Daoy (cell line): ENCODE data around the gene AGTRAP. TPM values are rescaled to one million over a fixed set of nuclear protein-coding genes. Genes with fewer than 3 reads are reported as not detected.

Source experiments
- DNase-seq: peaks from one replicate; pipeline ENCODE4 v3.0.0-alpha.2; 2015; ENCODE audit warnings: low read depth
- total RNA-seq: library from RNA; depleted of rRNA; stranded (reverse); fragments of >200 nt; shearing (Covaris generic); gene quantifications from 2 replicates; pipeline ENCODE4 v1.2.3, GENCODE V29; 2014

The AGTRAP gene
- total RNA-seq, 1 experiment from 2014 or later = 42.9 TPM

DNA sequence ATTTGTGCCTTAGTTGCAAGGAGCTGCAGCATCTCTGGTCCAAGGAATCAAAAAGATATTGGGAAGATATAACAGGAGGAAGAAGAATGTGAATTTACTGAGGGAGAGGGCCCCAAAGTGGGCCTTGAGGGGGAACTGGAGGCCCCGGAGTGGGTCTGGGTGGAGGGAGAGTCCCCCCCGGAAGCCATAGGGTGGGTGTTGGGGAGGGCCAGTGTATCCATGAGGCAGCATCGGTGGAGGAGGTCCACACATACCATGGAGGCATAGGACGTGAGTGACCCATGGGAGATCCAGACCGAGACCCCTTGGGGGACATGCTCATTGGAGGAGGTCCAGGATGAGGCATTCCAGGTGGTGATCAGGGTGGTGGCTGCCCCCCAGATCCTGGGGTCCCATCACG, 25.3 kb downstream of the AGTRAP start:
- no peak for DNase-seq

DNA sequence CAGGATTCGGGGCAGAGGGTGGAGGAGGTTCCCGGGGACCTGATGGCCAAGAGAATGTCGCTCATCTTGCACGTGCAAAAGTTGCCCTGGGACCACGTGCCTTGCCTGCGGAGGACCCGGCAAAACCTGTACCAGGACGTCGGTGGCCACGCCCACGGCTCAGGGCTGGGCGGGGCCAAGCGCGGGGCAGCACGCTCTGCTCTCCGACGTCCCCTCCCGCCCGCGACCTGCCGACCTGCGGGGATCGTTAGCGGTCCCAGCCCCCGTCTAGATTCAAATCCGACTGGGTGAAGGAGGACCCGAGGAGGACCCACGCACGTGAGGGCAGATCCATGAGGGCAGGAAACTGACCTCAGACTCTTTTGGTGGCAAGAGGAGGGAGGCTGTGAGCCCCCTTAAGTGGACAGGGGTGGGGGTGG, 26.1 kb downstream of the AGTRAP start, which contains the start of gene C1orf167:
Gene C1orf167 (plus strand): TSS at position 206 of the 419 bp plus-strand sequence. CDS start 2,208 bp downstream, outside the sequence.
- DNase-seq = no peak

DNA sequence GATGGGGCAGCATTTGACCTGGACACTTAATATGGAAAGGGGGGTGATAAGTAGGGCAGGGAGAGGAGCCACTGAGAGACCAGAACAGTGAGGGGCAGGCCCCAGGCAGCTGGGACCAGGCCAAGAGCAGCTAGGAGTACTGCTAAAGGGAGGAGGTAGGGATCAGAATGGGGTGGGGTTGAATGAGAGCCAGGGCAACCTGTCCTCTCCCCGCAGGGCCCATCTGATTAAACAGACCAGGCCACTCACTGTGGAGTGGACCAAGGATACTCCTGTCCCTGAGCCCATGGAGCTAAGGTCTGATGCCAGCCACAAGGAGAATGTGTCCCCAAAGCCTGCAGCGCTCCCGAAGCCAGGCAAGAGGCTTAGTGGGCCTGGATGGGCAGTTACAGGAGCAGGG, 28.2 kb downstream of the AGTRAP start:
- DNase-seq = no peak

DNA sequence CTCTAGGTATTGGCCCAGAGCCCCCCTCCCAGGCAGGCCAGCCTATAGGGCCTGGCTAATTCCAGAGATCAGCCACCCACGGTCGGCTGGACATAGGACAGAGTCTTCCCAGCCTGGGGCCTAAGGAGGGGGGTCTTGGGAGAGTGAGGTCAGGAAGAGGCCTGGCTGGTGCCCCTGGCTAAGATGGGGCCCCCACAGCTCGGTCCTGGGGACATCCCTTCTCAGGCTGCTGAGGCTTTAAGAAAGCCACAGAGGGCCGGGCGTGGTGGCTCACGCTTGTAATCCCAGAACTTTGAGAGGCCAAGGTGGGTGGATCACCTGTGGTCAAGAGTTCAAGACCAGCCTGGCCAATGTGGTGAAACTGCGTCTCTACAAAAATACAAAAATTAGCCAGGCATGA, 28.6 kb downstream of the AGTRAP start:
- DNase-seq = no peak

DNA sequence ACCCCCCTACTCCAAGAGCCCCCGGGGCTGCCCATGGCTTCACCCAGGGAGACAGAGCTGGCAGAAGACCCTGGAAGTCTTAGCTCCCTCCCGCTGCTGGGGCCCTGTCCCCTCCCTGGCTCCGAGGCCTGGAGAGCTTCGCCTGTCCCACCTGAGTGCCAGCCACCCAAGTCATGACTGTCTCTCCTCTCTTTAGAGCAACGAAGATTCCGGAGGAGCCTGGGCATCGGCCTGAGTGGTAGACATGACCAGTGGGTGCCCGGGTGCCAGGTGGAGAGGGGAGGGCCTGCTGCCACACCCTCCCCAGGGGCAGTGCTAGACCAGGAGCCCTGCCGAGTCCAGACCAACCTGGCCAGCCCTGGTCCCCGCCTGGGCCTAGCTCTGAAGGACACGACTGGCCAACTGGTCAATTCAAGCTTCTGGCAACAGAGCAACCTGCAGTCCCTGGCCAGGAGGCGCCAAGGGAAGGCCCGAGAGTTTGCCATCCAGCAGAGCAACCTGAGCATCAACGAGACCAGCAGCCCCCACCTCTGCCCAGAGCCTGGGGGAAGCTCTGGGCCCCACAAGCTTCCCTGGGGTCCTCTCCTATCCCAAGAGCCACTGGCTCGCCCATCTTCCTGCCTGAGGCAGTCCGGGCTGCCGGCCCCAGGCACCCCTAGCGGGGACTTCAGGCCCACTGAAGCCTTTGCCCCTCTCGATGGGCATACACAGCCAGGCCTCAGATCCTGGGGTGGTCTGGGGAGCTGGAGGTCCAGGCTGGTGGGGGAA, 29.9 kb downstream of the AGTRAP start:
- no peak for DNase-seq

DNA sequence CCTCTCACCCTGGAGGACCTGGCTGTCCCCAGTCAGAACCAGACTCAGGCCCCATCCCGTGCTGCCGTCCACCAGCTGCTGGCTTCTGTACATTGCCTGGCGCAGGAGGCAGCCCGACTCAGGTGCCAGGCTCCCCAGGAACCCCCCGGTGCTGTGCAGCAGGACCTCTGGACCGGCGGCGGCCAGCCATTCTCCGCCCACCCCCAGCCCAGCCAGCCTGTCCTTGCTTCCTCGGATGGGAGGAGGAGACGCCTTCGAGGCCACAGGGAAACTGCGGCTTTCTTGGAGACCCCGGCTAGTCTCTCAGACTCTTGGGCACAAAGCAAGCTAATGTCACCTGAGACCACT, 30.5 kb downstream of the AGTRAP start:
- no peak for DNase-seq

DNA sequence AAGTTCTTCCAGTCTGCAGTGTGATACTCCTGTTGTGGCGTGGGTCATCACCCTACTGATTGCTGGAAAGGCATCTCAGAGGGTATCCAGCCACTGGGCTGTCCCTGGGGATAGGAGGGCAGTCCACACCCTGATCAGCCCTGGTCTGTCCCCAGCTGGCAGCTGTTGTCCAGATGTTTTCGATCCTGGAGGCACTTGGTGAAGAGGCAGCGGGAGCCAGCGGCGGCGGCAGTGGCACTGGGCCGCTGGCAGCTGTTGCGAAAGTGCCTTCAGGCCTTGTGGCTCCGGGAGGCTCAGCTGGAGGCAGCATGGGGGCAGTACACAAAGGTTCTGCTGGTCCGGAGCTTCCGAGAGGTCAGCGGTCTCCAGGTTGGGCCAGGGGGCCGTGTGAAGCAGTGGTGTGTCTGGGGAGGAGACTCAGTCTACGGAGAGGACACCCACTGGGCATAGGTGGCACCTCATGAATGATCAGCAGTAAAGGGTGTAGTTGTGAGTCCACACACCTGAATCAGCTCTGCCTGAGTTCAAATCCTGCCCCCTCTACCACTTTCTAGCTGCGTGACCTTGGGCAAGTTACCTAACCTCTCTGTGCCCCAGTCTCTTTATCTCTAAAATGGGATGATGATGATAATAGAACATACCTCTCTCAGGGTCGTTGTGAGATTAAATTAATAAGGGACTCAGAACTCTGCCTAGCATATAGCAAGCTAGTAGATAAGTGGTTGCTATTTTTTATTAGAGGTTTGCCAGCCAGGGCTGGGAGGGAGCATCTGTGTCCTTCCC, 32.2 kb downstream of the AGTRAP start:
- DNase-seq = no peak

DNA sequence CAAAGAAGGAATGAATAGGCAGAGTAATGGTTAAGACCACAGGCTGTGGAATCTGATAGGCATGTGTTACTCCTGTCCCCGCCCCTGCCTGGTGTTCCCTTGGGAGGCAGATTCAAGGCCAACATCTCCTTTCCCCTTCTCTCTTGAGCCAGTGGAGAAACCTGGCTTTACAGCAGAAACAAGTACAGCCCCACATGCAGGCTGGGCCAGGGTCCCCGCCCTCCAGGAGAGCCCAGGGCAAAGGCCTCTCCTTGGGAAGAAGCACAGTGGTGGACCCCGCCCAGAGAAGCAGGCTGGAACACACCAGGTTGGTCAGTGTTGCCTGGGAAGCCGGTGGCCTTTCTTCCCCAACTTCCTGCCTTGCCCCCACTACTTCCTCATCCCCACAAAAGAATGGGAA, 32.9 kb downstream of the AGTRAP start:
- DNase-seq = no peak

DNA sequence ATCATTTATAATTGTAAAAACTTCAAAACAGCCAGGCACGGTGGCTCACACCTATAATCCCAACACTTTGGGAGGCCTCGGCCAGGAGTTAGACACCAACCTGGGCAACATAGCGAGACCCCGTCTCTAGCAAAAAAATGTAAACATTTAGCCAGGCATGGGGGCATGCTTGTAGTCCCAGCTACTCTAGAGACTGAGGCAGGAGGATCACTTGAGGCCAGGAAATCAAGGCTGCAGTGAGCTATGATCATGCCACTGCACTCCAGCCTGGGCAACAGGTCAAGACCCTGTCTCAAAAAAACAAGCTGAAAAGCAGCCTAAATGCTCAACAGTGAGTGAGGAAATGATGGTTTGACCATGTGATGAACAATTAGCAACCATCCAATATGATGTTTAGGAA, 33.3 kb downstream of the AGTRAP start:
- no peak for DNase-seq

DNA sequence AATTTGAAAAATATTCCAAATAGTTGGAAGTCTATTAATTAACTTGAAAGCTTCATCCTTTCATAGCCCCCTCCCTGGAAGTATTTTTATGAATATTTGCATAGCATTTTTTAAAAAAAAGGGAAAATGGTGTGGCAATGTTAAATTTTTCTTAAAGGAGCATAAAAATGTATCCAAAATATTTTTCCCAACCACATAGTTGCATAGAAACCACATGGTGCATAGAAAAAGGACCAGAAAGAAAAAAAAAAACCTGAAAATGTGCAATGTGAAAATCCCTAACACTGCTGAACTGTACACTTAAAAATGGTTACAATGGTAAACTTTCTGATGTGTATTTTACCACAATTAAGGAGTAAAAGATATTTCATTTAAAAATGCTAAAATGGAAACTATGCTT, 34.1 kb downstream of the AGTRAP start:
- no peak for DNase-seq

DNA sequence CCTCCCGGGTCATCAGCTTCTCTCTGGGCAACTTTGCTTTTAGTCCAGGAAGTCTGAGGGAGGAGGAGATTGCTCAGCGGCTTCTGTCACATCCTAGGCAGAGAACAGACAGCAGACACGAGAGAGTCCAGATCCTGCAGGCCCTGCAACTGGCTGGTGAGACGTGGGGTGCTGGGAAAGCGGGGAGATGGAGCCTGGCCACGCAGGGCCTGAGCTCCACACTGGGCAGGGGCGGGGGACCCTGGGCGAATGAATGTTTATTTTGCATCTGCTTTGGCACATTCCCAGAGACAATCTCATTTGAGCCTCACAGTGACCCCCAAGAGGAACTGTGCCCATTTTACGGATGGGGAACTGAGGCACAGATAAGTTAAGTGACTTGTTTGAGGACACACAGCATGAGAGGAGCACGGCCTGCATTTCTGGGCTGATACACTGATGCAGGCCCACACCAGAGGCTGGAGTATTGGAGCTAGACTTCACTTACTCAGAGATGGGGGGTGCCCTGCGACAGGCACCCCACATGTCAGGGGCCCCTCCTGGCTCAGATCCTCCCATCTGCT, 35.6 kb downstream of the AGTRAP start:
- no peak for DNase-seq

DNA sequence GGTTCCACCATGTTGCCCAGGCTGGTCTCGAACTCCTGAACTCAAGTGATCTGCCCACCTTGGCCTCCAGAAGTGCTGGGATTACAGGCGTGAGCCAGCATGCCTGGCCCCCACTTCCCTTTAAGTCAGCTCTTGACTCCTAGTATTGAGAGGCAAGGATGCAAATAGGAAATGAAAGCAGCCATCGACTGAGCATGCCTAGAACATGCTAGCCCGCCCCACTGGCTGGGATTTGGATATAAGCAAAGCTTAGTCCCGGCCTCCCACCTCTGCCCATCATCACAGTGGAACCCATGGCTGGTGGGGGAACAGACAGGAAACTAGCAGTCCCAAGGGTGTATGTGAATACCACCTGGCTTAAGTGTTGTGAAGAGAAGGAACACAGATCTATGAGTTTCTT, 36.5 kb downstream of the AGTRAP start:
- no peak for DNase-seq

DNA sequence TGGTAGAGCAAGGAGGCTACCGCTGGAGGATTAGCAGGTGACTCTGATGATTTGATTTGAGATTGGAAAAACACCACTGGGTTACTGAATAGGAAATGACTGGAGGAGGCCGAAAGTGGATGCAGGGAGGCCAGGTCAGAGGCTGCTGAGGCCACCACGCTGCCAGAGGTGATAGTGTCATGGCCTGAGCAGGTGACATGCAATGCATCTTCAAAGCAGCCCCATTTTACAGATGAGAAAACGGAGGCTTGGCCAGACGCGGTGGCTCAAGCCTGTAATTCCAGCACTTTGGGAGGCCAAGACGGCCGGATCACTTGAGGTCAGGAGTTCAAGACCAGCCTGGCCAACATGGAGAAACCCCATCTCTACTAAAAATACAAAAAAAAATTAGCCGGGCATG, 38.8 kb downstream of the AGTRAP start:
- no peak for DNase-seq

DNA sequence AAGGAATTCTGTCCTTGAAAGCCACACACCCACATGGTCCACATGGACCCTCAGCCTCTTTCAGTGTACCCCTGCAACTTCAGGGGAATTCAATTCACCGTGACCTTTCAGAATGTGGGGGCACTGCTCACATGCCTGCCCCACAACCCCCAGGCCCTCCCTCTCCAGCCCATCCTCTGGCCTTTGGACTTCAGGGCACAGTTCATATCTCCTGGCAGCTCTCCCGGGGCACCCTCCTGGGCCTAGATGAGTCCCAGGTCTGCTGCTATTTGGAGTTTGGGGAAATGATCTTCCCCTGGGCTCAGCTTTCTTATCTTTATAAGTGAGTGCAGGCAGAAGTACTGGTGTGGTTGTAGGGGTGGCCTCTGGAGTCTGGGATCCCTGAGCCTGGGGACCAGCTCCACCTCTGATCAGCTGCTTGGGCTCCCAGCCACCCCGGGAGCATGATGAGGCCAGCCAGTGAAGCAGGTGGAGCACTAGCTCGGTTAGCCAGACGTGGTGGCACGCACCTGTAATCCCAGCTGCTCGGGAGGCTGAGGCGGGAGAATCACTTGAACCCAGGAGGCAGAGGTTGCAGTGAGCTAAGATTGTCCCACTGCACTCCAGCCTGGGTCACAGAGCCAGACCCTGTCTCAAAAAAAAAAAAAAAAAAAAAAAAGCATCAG, 41.9 kb downstream of the AGTRAP start:
- DNase-seq = no peak

DNA sequence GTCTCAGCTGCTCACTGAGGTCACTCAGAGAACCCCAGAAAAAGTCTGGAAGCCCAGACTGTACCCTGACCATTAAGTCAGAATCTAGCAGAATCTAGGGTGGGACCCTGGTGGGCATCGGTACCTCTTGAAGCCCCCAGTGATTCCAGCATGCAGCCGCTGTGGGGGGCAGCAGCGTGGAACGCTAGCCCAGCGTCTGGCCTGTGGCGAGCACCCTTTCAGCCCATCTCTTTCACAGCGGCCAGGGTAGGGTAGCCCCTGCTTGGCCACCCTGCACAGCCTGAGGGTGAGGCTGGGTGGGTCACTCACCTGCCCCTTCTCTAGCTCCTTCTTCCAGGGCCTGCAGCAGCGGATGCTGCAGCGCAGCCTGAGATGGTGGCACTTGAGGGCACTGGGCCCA, 42.4 kb downstream of the AGTRAP start:
- DNase-seq = no peak

DNA sequence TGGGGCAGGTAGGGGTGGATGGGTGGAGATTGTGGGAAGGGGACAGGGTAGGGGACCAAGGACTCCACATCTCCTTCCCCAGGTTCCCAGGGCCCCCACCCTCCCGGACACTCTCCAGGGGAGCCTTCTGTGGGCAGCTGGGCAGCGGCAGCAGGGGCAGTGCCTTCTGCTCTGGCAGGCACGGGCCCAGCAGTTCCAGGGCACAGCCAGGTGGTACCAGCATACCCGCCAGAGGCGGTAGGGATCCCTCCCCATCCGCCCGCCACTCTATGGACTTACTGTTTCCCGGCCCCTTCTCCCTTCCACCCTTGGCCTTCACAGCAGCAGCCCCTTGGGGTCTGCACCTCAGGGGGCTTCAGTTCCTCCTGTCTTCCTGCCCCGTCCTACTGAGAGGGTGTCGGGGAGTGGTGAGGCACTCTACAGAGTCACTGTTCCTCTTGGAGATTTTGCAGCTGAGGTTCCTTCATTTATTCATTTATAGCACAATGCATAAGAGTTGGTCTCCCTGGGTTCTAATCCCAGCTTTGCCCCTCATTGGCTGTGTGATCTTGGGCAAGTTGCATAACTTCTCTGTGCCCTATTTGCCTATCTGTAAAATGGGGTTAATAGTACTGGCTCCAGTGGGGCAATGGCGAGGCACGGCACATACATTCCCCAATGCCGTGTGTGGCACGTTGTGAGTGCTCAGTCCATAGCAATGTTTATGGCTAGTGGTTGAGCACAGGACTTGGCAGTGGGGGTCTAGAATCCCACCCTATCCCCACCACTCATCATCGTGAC, 43.1 kb downstream of the AGTRAP start:
- DNase-seq = no peak

DNA sequence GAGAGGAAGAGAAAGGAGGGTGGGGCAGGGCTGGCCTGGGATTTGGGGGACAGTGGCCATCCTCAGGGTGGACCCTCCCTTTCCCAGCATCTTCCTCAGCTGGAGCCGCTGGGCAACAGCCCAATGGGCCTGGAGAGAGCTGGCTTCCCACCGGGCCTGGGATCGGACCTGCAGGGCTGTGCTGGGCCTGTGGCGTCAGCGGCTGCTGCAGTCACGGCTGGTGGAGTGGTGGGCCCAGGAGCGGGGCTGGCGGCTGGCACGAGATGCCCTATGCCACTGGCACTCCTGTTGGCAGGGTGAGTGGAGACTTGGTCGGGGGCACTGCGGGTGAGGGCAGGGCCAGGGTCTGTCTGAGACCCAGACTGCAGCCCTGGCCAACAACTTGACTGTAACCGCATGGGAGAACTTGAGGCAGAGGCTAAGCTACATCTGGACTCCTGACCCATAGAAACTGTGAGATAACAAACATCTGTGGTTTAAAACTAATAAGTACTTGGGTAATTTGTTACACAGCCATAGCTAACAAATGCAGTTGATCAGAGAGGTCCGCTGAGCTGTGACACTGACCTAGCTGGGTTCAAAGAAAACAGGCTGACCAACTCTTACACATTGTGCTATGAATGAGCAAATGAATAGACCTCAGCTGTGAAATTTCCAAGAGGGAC, 43.9 kb downstream of the AGTRAP start:
- DNase-seq = no peak

DNA sequence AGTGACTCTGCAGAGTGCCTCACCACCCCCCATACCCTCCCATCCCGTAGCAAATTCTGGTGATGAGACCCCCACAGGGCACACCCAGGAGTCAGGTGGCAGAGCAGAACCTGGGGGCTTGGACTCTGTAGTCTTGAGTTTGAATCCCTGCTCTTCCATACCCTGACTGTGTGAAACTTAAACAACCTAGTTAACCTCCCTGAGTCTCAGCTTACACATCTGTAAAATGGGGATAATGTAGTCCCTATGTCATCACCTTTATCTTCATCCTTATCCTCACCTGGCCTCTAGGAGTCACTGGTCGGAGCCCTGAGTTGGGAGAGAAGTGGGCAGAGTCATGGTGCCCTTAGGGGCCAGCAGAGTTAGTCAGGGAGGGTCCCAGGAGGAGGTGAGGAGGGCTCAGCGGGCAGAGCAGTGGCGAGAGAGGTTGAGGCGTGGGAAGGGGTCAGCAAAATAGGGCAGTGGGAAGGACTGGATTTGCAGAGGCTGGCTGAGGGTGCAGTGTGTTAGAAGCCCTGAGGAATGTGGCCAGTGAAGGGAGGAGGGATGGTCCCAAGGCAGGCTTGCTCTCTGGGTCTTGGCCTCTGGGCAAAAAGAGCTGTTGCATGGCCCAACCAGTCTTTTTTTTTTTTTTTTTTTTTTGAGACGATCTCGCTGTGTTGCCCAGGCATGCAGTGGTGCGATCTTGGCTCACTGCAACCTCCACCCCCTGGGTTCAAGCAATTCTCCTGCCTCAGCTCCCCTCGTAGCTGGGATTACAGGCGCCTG, 44.6 kb downstream of the AGTRAP start:
- DNase-seq = no peak

DNA sequence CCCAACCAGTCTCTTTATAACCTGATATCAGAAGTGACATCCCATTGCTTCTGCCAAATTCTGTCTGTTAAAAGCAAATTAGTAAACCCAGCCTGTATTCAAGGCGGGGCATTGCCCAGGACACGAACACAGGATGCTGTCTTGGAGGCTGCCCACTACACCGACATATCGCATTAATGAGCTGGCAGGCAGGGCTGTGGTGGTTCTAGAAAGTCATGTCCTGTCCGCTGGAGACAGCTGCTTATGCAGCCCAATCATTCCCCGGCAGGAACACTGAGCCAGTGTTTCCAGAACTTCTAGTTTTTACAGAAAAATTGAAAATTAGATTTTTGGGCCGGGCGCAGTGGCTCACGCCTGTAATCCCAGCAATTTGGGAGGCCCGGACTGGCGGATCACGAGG, 45.4 kb downstream of the AGTRAP start:
- peak; percentile 46 for DNase-seq

DNA sequence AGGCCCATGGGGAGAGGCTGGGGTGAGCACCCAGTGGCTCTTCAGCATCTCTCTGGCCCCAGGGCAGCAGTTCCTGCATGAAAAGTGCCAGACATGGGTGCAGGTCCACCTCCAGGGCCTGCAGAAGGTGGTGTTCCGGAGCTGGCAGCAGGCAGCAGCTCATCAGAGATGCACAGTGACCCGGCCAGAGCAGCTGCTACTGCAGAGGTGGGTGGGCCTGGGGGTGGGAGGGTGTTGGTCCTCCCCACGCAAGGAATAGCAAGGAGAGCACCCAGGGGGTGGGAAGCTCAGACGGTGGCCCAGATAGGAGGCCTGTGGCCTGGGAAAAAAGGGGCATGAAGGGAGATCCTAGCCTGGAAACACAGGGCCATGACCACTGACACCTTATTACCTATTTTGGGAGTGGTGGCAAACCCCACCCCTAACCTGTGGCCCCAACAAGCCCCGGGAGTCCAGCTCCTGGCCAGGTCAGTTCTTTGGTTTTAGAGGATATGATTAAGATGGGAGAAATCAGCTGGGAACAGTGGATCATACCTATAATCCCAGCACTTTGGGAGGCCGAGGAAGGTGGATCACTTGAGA, 46.3 kb downstream of the AGTRAP start:
- no peak for DNase-seq
